ENCODE data around the gene PRKRIP1. TPM values are rescaled to one million over a fixed set of nuclear protein-coding genes. Genes with fewer than 3 reads are reported as not detected.
A peak's percentile ranks its signal among the peaks of the same experiment; 100 is the strongest.
"Not testable (repeated sequence)": the region's sequence is repeated elsewhere in the genome, so short reads cannot be mapped to it uniquely, and the experiment has no call there.

Gene PRKRIP1
- total RNA-seq (ENCODE audit: unreplicated experiment), result 41.3 TPM
- long read RNA-seq, transcript PRKRIP1-201 (6 exons, 2,159 nt), result major isoform, 24 of 32 reads
- long read RNA-seq, partial matches to known transcripts, result 2 of 32 reads
- long read RNA-seq, other reads (novel, unspliced or antisense), result 5 of 32 reads

- peaks cover 38% of the 10 kb centered on the region for H3K4me1 Mint-ChIP-seq (ENCODE audit: unreplicated experiment)
- H3K9me3 Mint-ChIP-seq (ENCODE audit: unreplicated experiment), result no peaks in the 10 kb centered on the region
- DNase-seq (ENCODE audit: low spot score), result peak; percentile 76
- peak within 1 kb of the TSS; percentile 100 for H3K27ac Mint-ChIP-seq (ENCODE audit: unreplicated experiment)
- no peak for TF ChIP-seq CTCF (IDR thresholded peaks at IDR 0.05; ENCODE audit: unreplicated experiment)
- peak within 1 kb of the TSS; percentile 97 for H3K4me3 Mint-ChIP-seq (ENCODE audit: unreplicated experiment)
- peaks cover 31% of the 10 kb centered on the region for H3K36me3 Mint-ChIP-seq (ENCODE audit: low read depth, unreplicated experiment)
- H3K27me3 Mint-ChIP-seq (ENCODE audit: unreplicated experiment), result peaks cover 14% of the 10 kb centered on the region
Observed at GRCh38 chr7:102395873-102396709, at the start of gene PRKRIP1. Gene PRKRIP1 (plus strand): TSS chr7:102396363. CDS start chr7:102396412, 49 bp downstream.

GRCh38 chr7:102346983-102347382 lies 49.2 kb upstream of the PRKRIP1 start:
- H3K27ac Mint-ChIP-seq (ENCODE audit: unreplicated experiment); H3K9me3 Mint-ChIP-seq (ENCODE audit: unreplicated experiment); H3K36me3 Mint-ChIP-seq (ENCODE audit: low read depth, unreplicated experiment); DNase-seq (ENCODE audit: low spot score); H3K4me3 Mint-ChIP-seq (ENCODE audit: unreplicated experiment); H3K27me3 Mint-ChIP-seq (ENCODE audit: unreplicated experiment); H3K4me1 Mint-ChIP-seq (ENCODE audit: unreplicated experiment): not testable (repeated sequence)

- not testable (repeated sequence) for H3K36me3 Mint-ChIP-seq (ENCODE audit: low read depth, unreplicated experiment); H3K27me3 Mint-ChIP-seq (ENCODE audit: unreplicated experiment); H3K27ac Mint-ChIP-seq (ENCODE audit: unreplicated experiment); DNase-seq (ENCODE audit: low spot score); H3K9me3 Mint-ChIP-seq (ENCODE audit: unreplicated experiment); H3K4me3 Mint-ChIP-seq (ENCODE audit: unreplicated experiment); H3K4me1 Mint-ChIP-seq (ENCODE audit: unreplicated experiment)
Observed at GRCh38 chr7:102356344-102356743, 39.8 kb upstream of the PRKRIP1 start, which contains the start of gene SPDYE6. Gene SPDYE6 (minus strand): TSS chr7:102356444. CDS start chr7:102356023, 421 bp downstream.

- not testable (repeated sequence) for H3K9me3 Mint-ChIP-seq (ENCODE audit: unreplicated experiment); H3K27me3 Mint-ChIP-seq (ENCODE audit: unreplicated experiment); H3K36me3 Mint-ChIP-seq (ENCODE audit: low read depth, unreplicated experiment); H3K4me1 Mint-ChIP-seq (ENCODE audit: unreplicated experiment); H3K27ac Mint-ChIP-seq (ENCODE audit: unreplicated experiment)
- peak; percentile 93 for DNase-seq (ENCODE audit: low spot score)
- peak overlapping the region; percentile 95 for H3K4me3 Mint-ChIP-seq (ENCODE audit: unreplicated experiment)
Observed at GRCh38 chr7:102363549-102364393, 32.4 kb upstream of the PRKRIP1 start.

- not testable (repeated sequence) for H3K36me3 Mint-ChIP-seq (ENCODE audit: low read depth, unreplicated experiment); H3K27me3 Mint-ChIP-seq (ENCODE audit: unreplicated experiment); H3K9me3 Mint-ChIP-seq (ENCODE audit: unreplicated experiment); DNase-seq (ENCODE audit: low spot score); H3K27ac Mint-ChIP-seq (ENCODE audit: unreplicated experiment); H3K4me1 Mint-ChIP-seq (ENCODE audit: unreplicated experiment)
- H3K4me3 Mint-ChIP-seq (ENCODE audit: unreplicated experiment), result peak overlapping the region; percentile 95
Observed at GRCh38 chr7:102364394-102364886, 31.7 kb upstream of the PRKRIP1 start.

GRCh38 chr7:102365390-102365789 lies 30.8 kb upstream of the PRKRIP1 start:
- H3K4me3 Mint-ChIP-seq (ENCODE audit: unreplicated experiment); DNase-seq (ENCODE audit: low spot score): not testable (repeated sequence)

GRCh38 chr7:102370038-102370437 lies 26.1 kb upstream of the PRKRIP1 start:
- peak overlapping the region; percentile 73 for H3K4me3 Mint-ChIP-seq (ENCODE audit: unreplicated experiment)
- H3K27me3 Mint-ChIP-seq (ENCODE audit: unreplicated experiment); H3K9me3 Mint-ChIP-seq (ENCODE audit: unreplicated experiment); H3K4me1 Mint-ChIP-seq (ENCODE audit: unreplicated experiment); H3K27ac Mint-ChIP-seq (ENCODE audit: unreplicated experiment); DNase-seq (ENCODE audit: low spot score): not testable (repeated sequence)
- H3K36me3 Mint-ChIP-seq (ENCODE audit: low read depth, unreplicated experiment), result peaks cover 19% of the 10 kb centered on the region

More at GRCh38 chr7:102365390-102365789, 30.8 kb upstream of the PRKRIP1 start:
- H3K27me3 Mint-ChIP-seq (ENCODE audit: unreplicated experiment); H3K4me1 Mint-ChIP-seq (ENCODE audit: unreplicated experiment); H3K9me3 Mint-ChIP-seq (ENCODE audit: unreplicated experiment); H3K27ac Mint-ChIP-seq (ENCODE audit: unreplicated experiment): not testable (repeated sequence)
- peaks cover 13% of the 10 kb centered on the region for H3K36me3 Mint-ChIP-seq (ENCODE audit: low read depth, unreplicated experiment)

- H3K27ac Mint-ChIP-seq (ENCODE audit: unreplicated experiment); DNase-seq (ENCODE audit: low spot score); H3K9me3 Mint-ChIP-seq (ENCODE audit: unreplicated experiment); H3K4me3 Mint-ChIP-seq (ENCODE audit: unreplicated experiment); H3K27me3 Mint-ChIP-seq (ENCODE audit: unreplicated experiment); H3K4me1 Mint-ChIP-seq (ENCODE audit: unreplicated experiment): not testable (repeated sequence)
- H3K36me3 Mint-ChIP-seq (ENCODE audit: low read depth, unreplicated experiment), result peaks cover 22% of the 10 kb centered on the region
Observed at GRCh38 chr7:102372796-102373195, 23.4 kb upstream of the PRKRIP1 start.

Measured in endothelial cell (in vitro differentiated cells).